NB4 (cell line): ENCODE data around the gene AZU1.
"Not testable (repeated sequence)": the region's sequence is repeated elsewhere in the genome, so short reads cannot be mapped to it uniquely, and the experiment has no call there.

Experiments
- DNase-seq: peaks from one replicate; pipeline ENCODE4 v3.0.0; 2010; ENCODE audit warnings: low read depth
- H3K4me3 ChIP-seq: one replicate; pipeline ENCODE4 v1.5.1; 2011; ENCODE audit warnings: mild to moderate bottlenecking, low read depth, low read length, moderate library complexity
- CTCF ChIP-seq: IDR thresholded peaks from one replicate; pipeline ENCODE4 v1.5.1; 2012; ENCODE audit warnings: low read depth, low read length
- MAX ChIP-seq: IDR thresholded peaks from 2 replicates; pipeline ENCODE4 v1.6.1; 2011; ENCODE audit warnings: low read depth, low read length
- MYC ChIP-seq: IDR thresholded peaks from 2 replicates; pipeline ENCODE4 v1.6.1; 2011; ENCODE audit warnings: low read depth, low read length
- POLR2A ChIP-seq: IDR thresholded peaks from 2 replicates; pipeline ENCODE4 v1.6.1; 2011; ENCODE audit warnings: mild to moderate bottlenecking; ENCODE audit not compliant: insufficient read length; ENCODE audit errors: extremely low read depth

AZU1 gene

GRCh38 chr19:873561-874041, 46.0 kb downstream of the AZU1 start:
- no peak for DNase-seq
- no peak overlapping the region for H3K4me3 ChIP-seq
- TF ChIP-seq POLR2A (no peak), CTCF (no peak), MYC (no peak), MAX (no peak)

GRCh38 chr19:875265-875879, 47.7 kb downstream of the AZU1 start:
- no peak overlapping the region for H3K4me3 ChIP-seq
- TF ChIP-seq MYC (no peak), MAX (no peak), CTCF (no peak), POLR2A (no peak)
- no peak for DNase-seq

GRCh38 chr19:876089-876488, 48.5 kb downstream of the AZU1 start:
- no peak for DNase-seq
- TF ChIP-seq POLR2A, result no peak
- no peak for TF ChIP-seq MAX
- no peak for TF ChIP-seq CTCF
- TF ChIP-seq MYC, result no peak
- H3K4me3 ChIP-seq, result no peak overlapping the region

GRCh38 chr19:876780-877314, 49.2 kb downstream of the AZU1 start:
- no peak for DNase-seq
- no peak overlapping the region for H3K4me3 ChIP-seq

GRCh38 chr19:877992-878660, 50.5 kb downstream of the AZU1 start:
- H3K4me3 ChIP-seq, DNase-seq: not testable (repeated sequence)

More at GRCh38 chr19:876780-877314, 49.2 kb downstream of the AZU1 start:
- TF ChIP-seq POLR2A, result no peak
- TF ChIP-seq CTCF, result no peak
- TF ChIP-seq MYC, result no peak
- TF ChIP-seq MAX, result no peak

- not testable (repeated sequence) for H3K4me3 ChIP-seq, DNase-seq
These were observed 51.3 kb downstream of the AZU1 start for GRCh38 chr19:878751-879561.
